GM21737 (cell line): ENCODE data around the gene IVL.

Source experiments
- ATAC-seq: cut with Tn5 transposase; IDR thresholded peaks from one replicate; pipeline ENCODE4 v1.9.1; 2021; ENCODE audit warnings: mild to moderate bottlenecking, moderate library complexity; ENCODE audit not compliant: unreplicated experiment

IVL gene

GRCh38 chr1:152946651-152947256 is 38.4 kb downstream of the IVL start, which contains the start of gene SPRR5:
SPRR5 (plus strand) TSS chr1:152947206; CDS start chr1:152948555, 1,349 bp downstream.
- no peak for ATAC-seq

- no peak for ATAC-seq
These were observed 43.4 kb downstream of the IVL start for GRCh38 chr1:152951711-152952110.

DNA sequence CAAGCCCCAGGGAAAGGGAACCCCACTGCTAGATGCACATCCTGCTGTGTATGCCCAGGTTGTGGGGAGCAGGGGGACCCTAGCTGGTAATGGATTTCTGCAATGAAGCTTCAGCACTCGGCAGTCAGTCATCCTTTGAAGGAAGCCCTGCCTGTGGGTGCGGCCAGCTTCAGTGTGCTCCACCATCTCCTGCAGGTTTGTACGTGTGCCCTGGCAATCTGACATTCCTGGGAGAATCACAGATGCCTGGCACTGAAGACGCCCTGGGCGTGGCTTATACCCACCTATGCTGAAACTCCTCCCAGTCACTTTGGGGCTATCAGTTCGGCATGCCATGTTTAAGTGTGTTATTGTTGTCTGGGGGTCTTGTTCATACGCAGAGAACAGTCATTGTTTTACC is 45.4 kb downstream of the IVL start:
- ATAC-seq: no peak

DNA sequence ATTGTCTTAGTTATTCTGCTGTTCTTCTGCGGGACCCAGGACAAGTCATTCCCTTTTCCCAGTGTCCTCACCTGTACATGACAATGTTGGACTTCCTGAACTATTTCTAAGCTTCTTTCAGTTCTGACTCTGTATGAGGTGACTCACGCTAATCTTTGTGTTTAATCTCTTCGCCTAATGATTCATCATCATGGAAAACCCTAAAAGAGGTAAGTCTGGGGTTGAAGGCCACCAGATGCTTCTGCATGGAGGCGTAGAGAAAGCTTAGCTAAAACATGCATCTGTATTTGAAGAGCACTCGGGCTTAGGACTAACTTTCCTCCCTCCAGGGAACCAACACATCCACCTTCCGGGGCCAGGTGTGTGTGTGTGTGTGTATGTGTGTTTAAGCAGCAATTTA is 46.1 kb downstream of the IVL start:
- no peak for ATAC-seq

- ATAC-seq: no peak
These were observed 49.2 kb downstream of the IVL start for GRCh38 chr1:152957561-152957960.

DNA sequence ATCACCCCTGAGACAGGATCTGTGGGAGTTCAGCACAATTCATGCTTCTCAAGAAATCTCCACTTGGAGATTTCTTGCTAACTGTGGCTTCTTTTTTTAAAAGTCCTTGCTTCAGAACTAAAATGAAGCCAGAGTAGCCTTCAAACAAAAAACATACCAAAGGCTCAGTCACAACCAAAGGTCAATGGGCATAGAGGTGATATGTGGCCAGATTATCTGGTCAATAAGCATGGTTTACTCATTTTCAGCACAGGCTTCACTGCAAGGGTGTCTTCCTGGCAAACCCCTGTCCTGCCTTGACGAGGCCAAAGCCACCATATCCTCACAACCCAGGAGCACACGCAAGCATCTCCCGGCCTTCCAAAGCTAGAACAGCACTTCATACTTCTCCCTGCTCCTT is 50.9 kb downstream of the IVL start:
- no peak for ATAC-seq

DNA sequence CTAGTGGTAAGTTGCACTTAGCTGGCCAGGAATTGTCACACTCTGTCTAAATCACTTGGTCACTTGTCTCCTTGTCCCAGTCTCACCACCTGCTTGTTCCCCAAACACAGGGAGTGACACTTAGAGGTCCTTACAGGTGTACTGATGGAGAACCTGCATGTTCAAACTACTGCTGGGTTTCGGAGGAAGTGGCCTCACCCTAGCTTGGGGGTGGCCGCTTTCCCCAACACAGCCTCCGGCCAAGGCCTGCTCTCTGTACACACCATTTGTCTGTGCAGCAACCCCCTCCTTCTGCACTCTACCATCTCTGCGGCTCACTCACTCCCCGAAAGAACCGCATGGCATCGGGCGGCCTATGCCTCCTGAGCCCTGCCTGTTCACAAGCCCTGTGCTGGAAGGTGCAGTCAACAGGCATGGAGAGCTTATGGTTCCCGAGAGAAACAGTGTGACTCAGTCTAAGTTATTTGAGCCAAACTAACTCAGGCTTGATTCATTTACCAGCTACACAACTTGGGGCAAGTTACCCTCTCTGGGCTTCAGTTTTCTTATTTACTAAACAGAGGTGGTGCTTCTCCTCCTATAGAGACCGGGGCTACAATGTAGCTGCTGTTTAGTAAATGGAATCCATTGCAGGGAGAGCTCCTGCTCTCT is 51.6 kb downstream of the IVL start:
- ATAC-seq: no peak

- no peak for ATAC-seq
These were observed 52.2 kb downstream of the IVL start for GRCh38 chr1:152960452-152961044.
